T-helper 9 cell (primary cell): ENCODE measurements around the gene PITPNC1.
A peak's percentile ranks its signal among the peaks of the same experiment; 100 is the strongest.
"Not testable (repeated sequence)": the region's sequence is repeated elsewhere in the genome, so short reads cannot be mapped to it uniquely, and the experiment has no call there.

Experiments
- DNase-seq: peaks from one replicate; pipeline ENCODE4 v3.0.0-alpha.2; 2020

Gene PITPNC1

GRCh38 chr17:67372751-67373150 lies 4.3 kb upstream of the PITPNC1 start:
- DNase-seq: no peak

- DNase-seq: peak; percentile 87
These were observed 2.6 kb upstream of the PITPNC1 start for GRCh38 chr17:67374329-67375053.

DNA sequence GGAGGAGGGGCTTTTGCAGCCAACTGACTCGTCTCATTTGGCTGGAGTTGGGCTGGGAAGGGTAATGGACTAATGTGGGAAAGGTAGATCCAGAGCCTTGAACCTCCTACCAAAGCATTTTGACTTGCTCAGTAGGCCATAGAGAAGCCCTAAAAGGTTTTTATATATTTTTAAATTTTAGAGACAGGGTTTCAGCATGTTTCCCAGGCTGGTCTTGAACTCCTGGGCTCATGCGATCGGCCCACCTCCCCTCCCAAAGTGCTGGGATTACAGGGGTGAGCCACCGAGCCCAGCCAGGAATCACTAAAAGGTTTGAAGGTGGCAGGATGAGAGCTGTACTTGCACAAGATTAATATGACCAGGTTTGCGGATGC lies 2.0 kb upstream of the PITPNC1 start:
- DNase-seq: no peak

DNA sequence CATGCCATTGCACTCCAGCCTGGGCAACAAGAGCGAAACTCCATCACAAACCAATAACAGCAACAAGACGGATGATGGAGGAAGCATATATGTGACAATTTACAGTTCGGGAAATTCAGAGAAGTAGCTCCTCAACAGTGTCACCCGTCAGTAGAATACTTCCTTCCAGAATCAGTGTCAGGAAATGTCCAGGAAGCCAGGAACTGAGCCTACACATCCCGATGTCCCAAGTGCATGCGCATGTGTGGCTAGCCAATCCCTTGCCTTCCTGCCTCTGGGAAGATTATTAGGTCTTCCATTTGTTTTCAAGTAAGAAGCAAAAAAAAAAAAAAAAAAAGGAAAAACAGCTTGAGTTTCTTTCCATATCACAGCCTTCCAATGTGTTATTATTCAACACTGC lies 1.4 kb upstream of the PITPNC1 start:
- no peak for DNase-seq

DNA sequence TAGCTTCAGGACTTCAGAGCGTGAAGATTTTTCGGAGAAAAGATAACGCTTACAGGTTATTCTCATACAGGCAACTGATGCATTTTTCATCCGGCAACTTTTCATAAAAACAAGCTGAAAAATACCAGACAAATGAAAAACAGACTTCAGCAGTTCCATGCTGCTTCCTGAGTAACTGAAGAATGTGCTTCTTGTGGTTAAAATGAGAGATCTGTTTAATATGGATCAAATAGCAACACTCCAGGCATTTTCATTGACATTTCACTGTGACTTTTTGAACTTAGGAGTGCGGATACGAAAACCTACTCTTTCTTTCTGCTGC lies 705 bp upstream of the PITPNC1 start:
- DNase-seq: no peak

DNA sequence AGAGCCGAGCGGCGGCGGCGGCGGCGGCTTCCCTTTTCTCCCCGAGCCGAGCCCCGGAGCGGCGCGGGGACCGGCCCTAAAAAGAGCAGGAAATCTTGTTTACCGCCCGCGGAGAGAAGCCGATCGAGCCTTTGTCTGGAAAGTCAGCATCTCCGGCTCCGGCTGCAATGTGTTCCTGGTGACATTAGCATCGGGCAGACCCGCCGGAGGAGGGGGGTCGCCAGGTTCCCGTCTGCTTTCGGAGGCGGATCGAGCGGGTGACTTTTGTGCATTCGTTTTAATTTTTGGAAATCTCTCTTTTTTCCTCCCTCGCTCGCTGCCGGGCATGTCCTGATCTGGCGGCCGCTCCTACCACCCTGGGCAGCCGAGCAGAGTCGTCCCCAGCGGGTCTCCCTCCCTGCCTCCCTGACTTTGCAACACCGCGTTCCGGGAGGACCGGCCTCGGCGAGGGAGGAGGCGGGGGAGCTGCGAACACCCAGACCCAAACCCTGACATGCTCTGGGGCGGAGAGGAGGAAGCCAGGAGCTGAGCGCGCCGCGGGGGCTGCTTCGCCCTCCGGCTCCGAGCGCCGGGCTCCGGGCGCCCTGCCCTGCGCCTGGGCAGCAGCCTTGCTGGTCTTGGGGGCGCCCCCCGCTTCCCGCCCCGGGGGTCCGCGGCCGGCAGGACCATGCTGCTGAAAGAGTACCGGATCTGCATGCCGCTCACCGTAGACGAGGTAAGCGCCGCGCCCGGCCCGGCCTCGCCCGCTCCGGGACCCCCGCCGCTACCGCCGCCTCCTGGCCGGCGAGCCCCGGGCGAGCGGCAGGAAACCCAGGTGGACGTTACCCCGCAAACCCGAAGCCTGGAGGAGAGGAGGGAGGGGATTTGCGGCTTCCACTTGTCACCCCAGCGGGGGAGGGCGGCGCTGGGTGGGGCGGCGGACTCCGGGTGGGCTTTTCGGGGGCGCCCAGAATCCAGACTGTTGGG lies 690 bp downstream of the PITPNC1 start:
- peak; percentile 42 for DNase-seq

- peak; percentile 75 for DNase-seq
These were observed 1.6 kb downstream of the PITPNC1 start for GRCh38 chr17:67378454-67379250.

DNA sequence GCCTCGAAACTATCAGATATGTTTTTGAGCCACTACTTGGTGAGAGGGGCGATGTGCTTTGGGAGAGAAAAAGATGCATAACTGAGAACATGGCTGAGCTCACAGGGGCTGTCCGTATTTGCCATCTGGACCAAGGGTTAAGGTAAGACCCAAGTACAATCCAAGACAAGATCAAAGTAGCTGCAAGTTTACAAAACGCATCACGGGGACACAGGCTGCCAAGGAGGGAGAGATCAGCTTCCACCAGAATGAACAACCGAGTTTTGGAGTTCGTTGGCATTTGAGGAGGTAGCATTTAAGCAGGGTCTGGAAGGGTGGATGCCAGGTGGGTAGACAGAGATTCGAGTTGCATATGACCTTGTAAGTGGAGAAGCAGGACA lies 2.2 kb downstream of the PITPNC1 start:
- no peak for DNase-seq

DNA sequence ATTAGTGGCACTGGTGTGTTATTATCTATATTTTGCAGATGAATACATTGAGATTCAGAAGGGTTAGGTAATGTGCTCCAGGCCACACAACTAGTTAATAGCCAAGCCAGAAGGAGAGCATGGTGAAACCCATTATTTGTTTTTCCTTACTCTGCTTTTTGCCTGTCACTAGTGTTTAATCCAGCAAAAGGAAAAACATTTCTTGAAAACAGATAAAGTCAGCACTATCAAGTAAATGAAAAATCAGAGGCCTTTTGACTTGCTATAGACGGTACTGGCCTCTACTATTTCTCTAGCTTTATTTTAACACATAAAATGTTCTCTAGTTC lies 4.8 kb downstream of the PITPNC1 start:
- DNase-seq: no peak

- DNase-seq: no peak
These were observed 8.3 kb downstream of the PITPNC1 start for GRCh38 chr17:67385122-67385988.

DNA sequence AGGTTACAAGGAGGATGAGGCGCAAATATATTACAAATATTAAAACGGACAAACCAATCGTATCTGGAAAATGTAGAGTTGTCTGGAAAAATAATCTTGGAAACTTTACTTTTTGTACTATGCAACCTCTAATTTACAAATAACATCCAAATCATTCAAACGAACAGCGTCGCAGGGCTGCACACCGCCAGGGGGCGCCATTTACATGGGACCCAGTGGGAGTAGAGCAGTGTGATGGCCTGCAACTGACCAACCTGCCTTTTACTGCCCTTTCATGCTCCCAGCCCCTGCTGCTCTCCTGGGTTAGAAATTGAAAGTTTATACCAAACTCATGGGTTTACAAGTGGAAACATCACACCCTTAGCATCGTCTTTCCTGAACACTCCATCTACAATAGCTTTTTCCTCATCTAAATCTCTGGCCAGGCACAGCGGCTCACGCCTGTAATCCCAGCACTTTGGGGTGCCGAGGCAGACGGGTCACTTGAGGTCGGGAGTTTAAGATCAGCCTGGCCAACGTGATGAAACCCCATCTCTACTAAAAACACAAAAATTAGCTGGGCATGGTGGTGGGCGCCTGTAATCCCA lies 10.0 kb downstream of the PITPNC1 start:
- peak; percentile 59 for DNase-seq

DNA sequence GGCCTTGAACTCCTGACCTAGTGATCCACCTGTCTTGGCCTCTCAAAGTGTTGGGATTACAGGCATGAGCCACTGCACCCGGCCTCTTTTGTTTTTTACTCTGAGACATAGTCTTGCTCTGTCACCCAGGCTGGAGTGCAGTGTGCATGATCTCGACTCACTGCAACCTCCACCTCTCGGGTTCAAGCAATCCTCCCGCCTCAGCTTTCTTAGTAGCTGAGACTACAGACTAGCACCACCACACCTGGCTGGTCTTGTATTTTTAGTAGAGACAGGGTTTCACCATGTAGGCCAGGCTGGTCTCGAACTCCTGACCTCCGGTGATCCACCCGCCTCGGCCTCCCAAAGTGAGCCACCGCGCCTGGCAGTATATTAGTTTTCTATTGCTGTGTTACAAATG lies 11.5 kb downstream of the PITPNC1 start:
- DNase-seq: not testable (repeated sequence)

DNA sequence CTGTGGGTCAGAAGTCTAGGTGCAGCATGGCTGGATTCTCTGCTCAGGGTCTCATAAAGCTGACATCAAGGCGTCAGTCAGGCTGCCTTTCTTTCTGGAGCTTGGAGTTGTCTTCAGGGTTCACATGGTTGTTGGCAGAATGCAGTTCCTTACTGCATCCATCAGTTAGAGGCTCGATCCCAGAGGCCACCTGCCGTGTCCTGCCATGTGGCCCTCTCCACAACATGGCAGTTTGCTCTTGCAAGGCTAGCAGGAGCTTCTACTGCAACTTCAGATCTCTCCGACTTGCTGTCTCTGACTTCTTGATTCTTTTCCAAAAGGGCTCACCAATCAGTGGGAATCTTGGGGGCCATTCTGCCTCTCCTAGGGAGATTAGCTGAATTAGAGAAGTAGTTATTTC lies 11.9 kb downstream of the PITPNC1 start:
- DNase-seq: no peak

DNA sequence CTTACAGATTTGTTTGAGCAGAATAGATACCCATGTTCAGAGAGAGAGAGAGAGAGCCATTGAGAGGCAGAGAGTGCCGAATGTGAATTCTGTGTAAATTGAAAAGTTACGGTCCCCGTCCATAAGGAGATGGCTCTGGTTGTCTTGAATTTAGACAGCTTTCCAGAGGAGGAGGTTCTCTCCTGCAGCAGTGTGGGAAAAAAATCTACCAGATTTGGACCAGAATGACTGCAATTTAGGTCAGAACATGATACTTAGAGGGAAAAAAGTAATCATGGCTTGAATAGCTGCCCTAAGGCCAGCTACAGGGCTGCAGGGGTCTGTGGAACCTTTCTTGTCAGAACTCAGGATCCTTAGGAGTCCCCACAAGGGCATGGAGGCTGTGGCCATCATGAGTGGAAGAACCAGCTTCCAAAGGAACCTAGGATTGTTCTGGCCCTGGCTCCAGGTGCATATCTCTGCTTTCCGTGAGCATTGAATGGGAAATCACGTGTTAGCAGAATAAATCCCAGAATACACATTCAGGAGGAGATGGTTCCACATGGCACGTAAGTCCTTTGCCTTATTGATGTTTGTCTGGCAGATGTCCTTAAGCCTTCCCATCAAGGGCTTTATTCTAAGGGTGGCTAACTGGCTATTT lies 13.0 kb downstream of the PITPNC1 start:
- no peak for DNase-seq

GRCh38 chr17:67390646-67391361 lies 13.7 kb downstream of the PITPNC1 start:
- DNase-seq: peak; percentile 32

DNA sequence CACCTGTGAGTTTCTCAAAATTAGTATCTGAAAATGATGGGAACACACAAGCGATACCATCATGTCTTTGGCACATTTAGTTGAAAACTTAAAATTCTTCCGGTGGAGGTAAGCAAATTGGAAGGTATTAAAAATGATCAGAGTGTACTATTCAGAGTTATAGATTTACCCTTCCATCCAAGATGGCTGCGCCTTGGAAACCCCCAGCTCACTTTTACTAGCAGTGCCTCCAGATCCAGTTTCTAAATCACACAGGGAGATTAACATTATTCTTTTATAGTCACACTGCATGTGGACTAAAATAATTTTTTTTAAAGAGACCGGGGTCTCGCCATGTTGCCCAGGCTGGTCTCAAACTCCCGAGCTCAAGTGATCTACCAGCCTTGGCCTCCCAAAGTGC lies 15.0 kb downstream of the PITPNC1 start:
- no peak for DNase-seq

DNA sequence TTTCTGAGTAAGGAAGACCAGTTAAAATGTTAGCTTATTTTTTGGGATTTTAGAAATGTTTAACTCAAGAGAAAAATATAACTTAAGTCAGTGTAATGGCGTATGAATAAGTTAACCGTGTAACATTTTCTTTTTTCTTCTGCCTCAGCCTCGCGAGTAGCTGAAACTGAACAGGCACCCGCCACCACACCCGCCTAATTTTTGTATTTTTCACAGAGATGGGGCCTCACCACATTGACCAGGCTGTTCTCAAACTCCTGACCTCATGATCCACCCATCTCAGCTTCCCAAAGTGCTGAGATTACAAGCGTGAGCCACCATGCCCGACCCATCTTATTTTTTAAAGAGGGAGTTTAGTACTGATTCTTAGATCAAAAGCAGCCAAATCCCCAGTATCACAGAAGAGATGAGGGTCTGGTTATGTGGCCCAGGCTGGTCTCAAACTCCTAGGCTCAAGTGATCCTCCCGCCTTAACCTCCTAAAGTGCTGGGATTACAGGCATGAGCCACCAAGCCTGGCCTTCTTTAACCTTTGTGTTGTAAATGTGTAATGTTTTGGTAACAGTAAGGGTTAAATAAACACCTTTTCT lies 16.8 kb downstream of the PITPNC1 start:
- no peak for DNase-seq

GRCh38 chr17:67399676-67400075 lies 22.6 kb downstream of the PITPNC1 start:
- no peak for DNase-seq

GRCh38 chr17:67400193-67400592 lies 23.1 kb downstream of the PITPNC1 start:
- no peak for DNase-seq

DNA sequence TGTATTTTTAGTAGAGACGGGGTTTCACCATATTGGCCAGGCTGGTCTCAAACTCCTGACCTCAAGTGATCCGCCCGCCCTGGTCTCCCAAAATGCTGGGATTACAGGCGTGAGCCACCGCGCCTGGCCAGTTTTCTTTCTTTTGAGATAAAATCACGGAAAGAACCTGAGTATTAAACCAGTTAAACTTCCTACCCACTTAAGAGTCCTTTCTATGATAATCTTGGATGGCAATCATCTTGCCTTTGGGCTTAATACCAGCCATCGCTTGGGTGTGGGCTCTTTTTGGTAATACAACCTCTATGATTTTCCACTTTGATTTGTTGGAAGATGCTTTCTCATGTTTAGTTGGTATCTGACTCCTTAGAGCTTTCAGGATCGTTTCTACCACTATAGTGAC lies 24.0 kb downstream of the PITPNC1 start:
- DNase-seq: no peak
